Endodermal cell (in vitro differentiated cells): Measurements from ENCODE around the gene HNRNPA1. TPM values are rescaled to one million over a fixed set of nuclear protein-coding genes. Genes with fewer than 3 reads are reported as not detected.
"Not testable (repeated sequence)": the region's sequence is repeated elsewhere in the genome, so short reads cannot be mapped to it uniquely, and the experiment has no call there.

Experiments
- DNase-seq: peaks from one replicate; pipeline ENCODE4 v3.0.0-alpha.2; 2017
- H3K27ac ChIP-seq: 2 replicates; pipeline ENCODE4 v1.5.1; 2013; ENCODE audit warnings: mild to moderate bottlenecking, low read depth, low read length, moderate library complexity
- H3K27me3 ChIP-seq: 2 replicates; pipeline ENCODE4 v1.6.1; 2013; ENCODE audit warnings: mild to moderate bottlenecking, low read length, moderate library complexity; ENCODE audit not compliant: insufficient read depth, control insufficient read depth, poor library complexity, severe bottlenecking
- H3K36me3 ChIP-seq: 2 replicates; pipeline ENCODE4 v1.7.0; 2013; ENCODE audit warnings: mild to moderate bottlenecking, low read length, moderate library complexity; ENCODE audit not compliant: control insufficient read depth, insufficient read depth
- H3K4me1 ChIP-seq: one replicate; pipeline ENCODE4 v1.7.0; 2013; ENCODE audit warnings: low read length; ENCODE audit not compliant: control insufficient read depth, insufficient read depth
- H3K4me3 ChIP-seq: 2 replicates; pipeline ENCODE4 v1.5.1; 2013; ENCODE audit warnings: mild to moderate bottlenecking, low read length, moderate library complexity
- H3K9ac ChIP-seq: 2 replicates; pipeline ENCODE4 v1.6.1; 2013; ENCODE audit warnings: mild to moderate bottlenecking, low read length, moderate library complexity; ENCODE audit not compliant: poor library complexity, severe bottlenecking; ENCODE audit errors: extremely low read depth
- H3K9me3 ChIP-seq: 2 replicates; pipeline ENCODE4 v1.6.1; 2013; ENCODE audit warnings: mild to moderate bottlenecking, low read length, moderate library complexity; ENCODE audit not compliant: control insufficient read depth
- H3K27ac Mint-ChIP-seq: 2 replicates; pipeline ENCODE4 v1.8.0; 2020; ENCODE audit warnings: mixed read lengths
- H3K27me3 Mint-ChIP-seq: 2 replicates; pipeline ENCODE4 v1.8.0; 2021; ENCODE audit warnings: mild to moderate bottlenecking, mixed read lengths; ENCODE audit not compliant: insufficient read depth
- H3K36me3 Mint-ChIP-seq: 2 replicates; pipeline ENCODE4 v1.8.0; 2020; ENCODE audit warnings: low read depth, mixed read lengths
- H3K4me1 Mint-ChIP-seq: 2 replicates; pipeline ENCODE4 v1.8.0; 2020; ENCODE audit warnings: mixed read lengths
- H3K4me3 Mint-ChIP-seq: 2 replicates; pipeline ENCODE4 v1.8.0; 2020; ENCODE audit warnings: mild to moderate bottlenecking, moderate library complexity, mixed read lengths
- H3K9me3 Mint-ChIP-seq: 2 replicates; pipeline ENCODE4 v1.8.0; 2020; ENCODE audit warnings: mild to moderate bottlenecking, mixed read lengths
- WGBS, 2 experiments: methylation state at CpG; one replicate each; pipeline versions ENCODE4 v1.1.5 to v1.1.7; 2013; ENCODE audit warnings: missing lambda C conversion rate in 2 of 2, mixed read lengths in 1 of 2; ENCODE audit not compliant: insufficient coverage in 1 of 2, insufficient read length in 1 of 2; 5-methylcytosine and 5-hydroxymethylcytosine counted together
- total RNA-seq, 2 donors: library from RNA; stranded (reverse); fragmentation: NEBNext Ultra II Directional in 1 of 2; extraction: Animal tissue kit (Norgen Biotek cat#: 25700) in 1 of 2; gene quantifications; 2 replicates in 1 of 2; 3 replicates in 1 of 2; pipeline ENCODE4 v1.2.1, GENCODE V29; 2021
- TF ChIP-seq, protein P1 (sequence below): fragments of 200-600 bp; sonication (generic); conservative IDR thresholded peaks from 2 replicates; pipeline ENCODE4 v1.5.0; 2021; ENCODE audit warnings: antibody characterized with exemption, mild to moderate bottlenecking

The HNRNPA1 gene
- total RNA-seq, 2 donors from 2014 or later = 2,414 to 2,488 TPM

- Histone ChIP-seq H3K27me3 (no peaks in the 10 kb centered on the region), H3K9me3 (no peaks in the 10 kb centered on the region), H3K27ac (no peak overlapping the region), H3K4me3 (no peak overlapping the region), H3K36me3 (no peaks in the 10 kb centered on the region), H3K9ac (no peak overlapping the region), H3K4me1 (no peaks in the 10 kb centered on the region)
- no peaks in the 10 kb centered on the region for H3K27me3 Mint-ChIP-seq
- DNase-seq = no peak
- no peak overlapping the region for H3K27ac Mint-ChIP-seq
- 90 to 93% methylated on average over 5 of the region's 5 CpGs for WGBS, 2 experiments
- no peaks in the 10 kb centered on the region for H3K9me3 Mint-ChIP-seq
- no peaks in the 10 kb centered on the region for H3K36me3 Mint-ChIP-seq
- peaks cover 3% of the 10 kb centered on the region for H3K4me1 Mint-ChIP-seq
- TF ChIP-seq, protein P1, sequence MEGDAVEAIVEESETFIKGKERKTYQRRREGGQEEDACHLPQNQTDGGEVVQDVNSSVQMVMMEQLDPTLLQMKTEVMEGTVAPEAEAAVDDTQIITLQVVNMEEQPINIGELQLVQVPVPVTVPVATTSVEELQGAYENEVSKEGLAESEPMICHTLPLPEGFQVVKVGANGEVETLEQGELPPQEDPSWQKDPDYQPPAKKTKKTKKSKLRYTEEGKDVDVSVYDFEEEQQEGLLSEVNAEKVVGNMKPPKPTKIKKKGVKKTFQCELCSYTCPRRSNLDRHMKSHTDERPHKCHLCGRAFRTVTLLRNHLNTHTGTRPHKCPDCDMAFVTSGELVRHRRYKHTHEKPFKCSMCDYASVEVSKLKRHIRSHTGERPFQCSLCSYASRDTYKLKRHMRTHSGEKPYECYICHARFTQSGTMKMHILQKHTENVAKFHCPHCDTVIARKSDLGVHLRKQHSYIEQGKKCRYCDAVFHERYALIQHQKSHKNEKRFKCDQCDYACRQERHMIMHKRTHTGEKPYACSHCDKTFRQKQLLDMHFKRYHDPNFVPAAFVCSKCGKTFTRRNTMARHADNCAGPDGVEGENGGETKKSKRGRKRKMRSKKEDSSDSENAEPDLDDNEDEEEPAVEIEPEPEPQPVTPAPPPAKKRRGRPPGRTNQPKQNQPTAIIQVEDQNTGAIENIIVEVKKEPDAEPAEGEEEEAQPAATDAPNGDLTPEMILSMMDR = no peak
- no peak overlapping the region for H3K4me3 Mint-ChIP-seq
These were observed 40.8 kb downstream of the HNRNPA1 start for GRCh38 chr12:54321363-54321762.

DNA sequence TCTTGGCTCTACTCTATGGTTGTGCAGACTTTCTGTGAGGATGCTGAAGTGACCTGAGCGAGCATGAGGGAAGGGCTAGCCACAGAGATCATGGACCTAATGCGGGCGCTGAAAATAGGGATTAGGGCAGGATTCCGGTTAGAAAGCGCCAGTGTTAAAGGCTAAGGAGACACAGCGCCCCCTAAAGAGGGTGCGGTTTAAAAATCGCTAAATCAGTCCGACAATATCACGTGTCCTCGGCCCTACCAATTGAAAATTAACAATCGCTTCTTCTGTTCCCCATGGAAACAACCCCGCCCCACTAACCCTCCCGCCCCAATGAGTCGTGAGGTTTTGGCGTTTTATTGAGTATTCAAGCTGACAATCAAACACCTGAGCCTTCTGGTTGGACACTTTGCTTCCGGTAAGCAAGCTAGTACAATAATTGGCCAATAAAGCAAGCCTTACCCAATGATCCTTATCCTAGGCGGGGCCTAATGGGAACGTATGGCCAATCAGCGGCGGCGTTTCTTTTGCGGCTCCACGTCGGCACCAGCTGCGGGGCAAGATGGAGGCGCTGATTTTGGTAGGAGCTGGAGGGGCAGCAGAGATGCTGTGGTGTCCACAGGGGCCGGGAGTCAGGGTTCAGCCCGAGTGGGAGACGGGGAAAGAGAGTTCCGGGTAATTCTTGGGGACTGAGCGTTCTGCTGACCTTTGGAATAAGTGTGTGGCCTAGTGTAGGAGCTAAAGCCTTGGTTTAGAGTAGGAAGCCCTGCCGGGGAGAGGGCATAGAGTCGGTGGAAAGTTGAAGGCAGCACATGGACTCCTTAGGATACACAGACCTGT lies 44.3 kb downstream of the HNRNPA1 start, which contains the start of gene COPZ1:
Gene COPZ1 (plus strand): TSS at position 515 of the 825 bp plus-strand sequence. CDS start 33 bp downstream, at position 548.
- H3K9me3 ChIP-seq = no peaks in the 10 kb centered on the region
- peak within 1 kb of the TSS; percentile 97 for H3K9ac ChIP-seq
- 2 to 3% methylated on average over 22 to 34 of the region's 34 CpGs for WGBS, 2 experiments
- no peaks in the 10 kb centered on the region for H3K36me3 ChIP-seq
- Mint-ChIP-seq H3K27ac (peak within 1 kb of the TSS; percentile 100), H3K36me3 (no peaks in the 10 kb centered on the region), H3K27me3 (no peaks in the 10 kb centered on the region), H3K4me1 (peaks cover 16% of the 10 kb centered on the region), H3K4me3 (peak within 1 kb of the TSS; percentile 100), H3K9me3 (no peaks in the 10 kb centered on the region)
- peak within 1 kb of the TSS; percentile 96 for H3K4me3 ChIP-seq
- TF ChIP-seq, protein P1 = peak; percentile 91
- no peaks in the 10 kb centered on the region for H3K27me3 ChIP-seq
- peak within 1 kb of the TSS; percentile 81 for H3K27ac ChIP-seq
- peak; percentile 99 for DNase-seq
- H3K4me1 ChIP-seq = peaks cover 2% of the 10 kb centered on the region

DNA sequence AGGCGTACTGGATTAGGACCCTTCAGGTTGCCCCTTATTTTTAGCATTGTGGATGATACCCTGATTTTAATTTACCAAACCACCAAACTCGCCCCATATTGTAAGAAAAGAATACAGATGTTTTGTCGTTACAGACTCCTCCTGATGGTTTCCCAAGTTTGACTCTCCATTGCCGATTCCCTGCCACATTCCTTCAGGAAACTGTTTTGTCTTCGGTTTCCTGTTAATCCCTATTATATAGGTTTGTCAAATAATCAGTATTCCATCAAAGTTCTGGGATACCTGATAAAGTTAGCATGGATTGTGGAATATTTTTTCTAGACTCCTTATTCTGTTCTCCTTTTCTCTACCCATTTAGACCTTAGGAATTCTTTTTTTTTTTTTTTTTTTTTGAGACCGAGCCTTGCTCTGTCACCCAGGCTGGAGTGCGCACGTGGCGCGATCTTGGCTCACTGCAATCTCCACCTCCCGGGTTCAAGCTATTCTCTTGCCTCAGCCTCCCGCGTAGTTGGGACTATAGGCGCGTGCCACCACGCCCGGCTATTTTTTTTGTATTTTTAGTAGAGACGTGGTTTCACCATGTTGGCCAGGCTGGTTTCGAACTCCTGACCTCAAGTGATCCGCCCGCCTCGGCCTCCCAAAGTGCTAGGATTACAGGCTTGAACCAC lies 45.0 kb downstream of the HNRNPA1 start:
- H3K36me3 Mint-ChIP-seq, H3K27me3 ChIP-seq, H3K36me3 ChIP-seq, H3K9me3 Mint-ChIP-seq, H3K4me1 ChIP-seq, DNase-seq, H3K27me3 Mint-ChIP-seq, H3K9me3 ChIP-seq: not testable (repeated sequence)
- H3K4me1 Mint-ChIP-seq = peaks cover 18% of the 10 kb centered on the region
- 71 to 79% methylated on average over 11 to 19 of the region's 22 CpGs for WGBS, 2 experiments
- peak overlapping the region; percentile 100 for H3K27ac Mint-ChIP-seq
- Histone ChIP-seq H3K9ac (peak overlapping the region; percentile 97), H3K27ac (peak overlapping the region; percentile 81), H3K4me3 (peak overlapping the region; percentile 96)
- H3K4me3 Mint-ChIP-seq = peak overlapping the region; percentile 100
